Activated T-cell treated with anti-CD3 and anti-CD28 coated beads, Interleukin-2, amount 50 U/mL, for 24 hours (primary cell): ENCODE measurements around the gene SLAMF6.
"Not testable (repeated sequence)": the region's sequence is repeated elsewhere in the genome, so short reads cannot be mapped to it uniquely, and the experiment has no call there.

ENCODE experiments used
- DNase-seq: peaks from one replicate; pipeline ENCODE4 v3.0.0-alpha.2; 2020
- H3K27ac Mint-ChIP-seq: 2 replicates; pipeline ENCODE4 v1.8.0; 2020; ENCODE audit warnings: mild to moderate bottlenecking, mixed read lengths
- H3K27me3 Mint-ChIP-seq: 2 replicates; pipeline ENCODE4 v1.8.0; 2020; ENCODE audit warnings: mixed read lengths
- H3K36me3 Mint-ChIP-seq: 2 replicates; pipeline ENCODE4 v1.8.0; 2020; ENCODE audit warnings: low read depth, mixed read lengths
- H3K4me1 Mint-ChIP-seq: 2 replicates; pipeline ENCODE4 v1.8.0; 2020; ENCODE audit warnings: low read depth, mixed read lengths
- H3K4me3 Mint-ChIP-seq: 2 replicates; pipeline ENCODE4 v1.8.0; 2020; ENCODE audit warnings: mild to moderate bottlenecking, moderate library complexity, mixed read lengths
- H3K9me3 Mint-ChIP-seq: 2 replicates; pipeline ENCODE4 v1.8.0; 2020; ENCODE audit warnings: mixed read lengths

SLAMF6 gene

GRCh38 chr1:160522622-160523345 is at the start of gene SLAMF6:
TSS of gene SLAMF6 (minus strand) at chr1:160523255. CDS start at chr1:160523192, 63 bp downstream.
- peaks cover 29% of the 10 kb centered on the region for H3K9me3 Mint-ChIP-seq
- H3K4me1 Mint-ChIP-seq: peaks cover 72% of the 10 kb centered on the region
- peak; percentile 72 for DNase-seq
- H3K4me3 Mint-ChIP-seq: peak within 1 kb of the TSS; percentile 91
- peak within 1 kb of the TSS; percentile 97 for H3K27ac Mint-ChIP-seq
- H3K36me3 Mint-ChIP-seq: peaks cover 57% of the 10 kb centered on the region
- H3K27me3 Mint-ChIP-seq: no peaks in the 10 kb centered on the region

GRCh38 chr1:160570840-160571239 is 47.8 kb upstream of the SLAMF6 start:
- Mint-ChIP-seq H3K27ac (peak overlapping the region; percentile 84), H3K27me3 (no peaks in the 10 kb centered on the region), H3K4me3 (no peak overlapping the region), H3K4me1 (peaks cover 99% of the 10 kb centered on the region), H3K9me3 (no peaks in the 10 kb centered on the region), H3K36me3 (peaks cover 18% of the 10 kb centered on the region)
- DNase-seq: no peak

- no peaks in the 10 kb centered on the region for H3K9me3 Mint-ChIP-seq
- H3K36me3 Mint-ChIP-seq: peaks cover 25% of the 10 kb centered on the region
- peak overlapping the region; percentile 84 for H3K27ac Mint-ChIP-seq
- no peak for DNase-seq
- peak overlapping the region; percentile 7 for H3K4me3 Mint-ChIP-seq
- H3K4me1 Mint-ChIP-seq: peaks cover 98% of the 10 kb centered on the region
- no peaks in the 10 kb centered on the region for H3K27me3 Mint-ChIP-seq
Measured at GRCh38 chr1:160569806-160570205, 46.8 kb upstream of the SLAMF6 start.

- H3K4me3 Mint-ChIP-seq: peak overlapping the region; percentile 60
- peak; percentile 72 for DNase-seq
- H3K9me3 Mint-ChIP-seq: peaks cover 4% of the 10 kb centered on the region
- H3K36me3 Mint-ChIP-seq: peaks cover 40% of the 10 kb centered on the region
- H3K27me3 Mint-ChIP-seq: no peaks in the 10 kb centered on the region
- H3K4me1 Mint-ChIP-seq: peaks cover 97% of the 10 kb centered on the region
- peak overlapping the region; percentile 96 for H3K27ac Mint-ChIP-seq
Measured at GRCh38 chr1:160567858-160568682, 45.0 kb upstream of the SLAMF6 start.

DNA sequence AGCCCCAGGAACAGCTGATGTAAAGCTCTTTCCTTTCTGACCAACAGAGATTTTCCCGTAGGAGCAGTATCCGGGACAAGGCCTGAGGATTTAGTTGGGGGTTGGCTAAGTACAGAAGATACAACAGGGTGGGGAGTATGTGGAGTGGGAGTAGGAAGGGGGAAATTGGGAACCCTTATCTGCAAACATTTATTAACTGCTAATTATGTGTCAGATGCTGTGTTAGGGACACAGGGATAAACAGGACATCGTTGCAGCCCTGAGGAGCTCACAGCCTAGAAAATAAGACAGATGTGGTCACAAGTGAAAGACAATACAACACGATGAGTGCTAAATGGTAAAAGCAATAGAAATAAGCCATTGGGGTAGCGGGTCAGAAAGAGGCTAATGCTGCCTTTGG is 44.3 kb upstream of the SLAMF6 start:
- no peaks in the 10 kb centered on the region for H3K27me3 Mint-ChIP-seq
- H3K27ac Mint-ChIP-seq: peak overlapping the region; percentile 96
- peaks cover 96% of the 10 kb centered on the region for H3K4me1 Mint-ChIP-seq
- peaks cover 11% of the 10 kb centered on the region for H3K9me3 Mint-ChIP-seq
- peaks cover 47% of the 10 kb centered on the region for H3K36me3 Mint-ChIP-seq
- no peak for DNase-seq
- peak overlapping the region; percentile 60 for H3K4me3 Mint-ChIP-seq

DNA sequence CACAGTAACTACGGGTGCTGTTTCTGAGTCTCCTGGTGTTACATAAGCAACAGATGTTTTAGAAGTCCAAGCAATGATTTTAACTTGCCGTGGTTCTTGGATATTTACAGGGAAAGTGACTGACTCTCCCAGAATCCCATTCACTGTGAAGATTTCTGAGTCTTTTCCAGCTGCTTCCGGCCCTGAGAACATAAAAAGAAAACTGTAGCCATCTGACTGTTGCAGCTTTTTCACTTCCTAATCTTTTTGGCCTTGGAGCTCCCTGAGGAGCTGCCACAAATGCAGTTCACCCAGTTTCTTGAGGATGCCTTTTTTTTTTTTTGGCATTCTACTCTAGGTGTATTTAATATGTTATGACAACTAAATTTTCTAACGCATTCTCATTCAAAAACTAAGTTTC is 42.5 kb upstream of the SLAMF6 start:
- no peak for DNase-seq
- peak overlapping the region; percentile 96 for H3K27ac Mint-ChIP-seq
- no peak overlapping the region for H3K4me3 Mint-ChIP-seq
- H3K9me3 Mint-ChIP-seq: peaks cover 13% of the 10 kb centered on the region
- no peaks in the 10 kb centered on the region for H3K27me3 Mint-ChIP-seq
- peaks cover 96% of the 10 kb centered on the region for H3K4me1 Mint-ChIP-seq
- H3K36me3 Mint-ChIP-seq: peaks cover 39% of the 10 kb centered on the region

DNA sequence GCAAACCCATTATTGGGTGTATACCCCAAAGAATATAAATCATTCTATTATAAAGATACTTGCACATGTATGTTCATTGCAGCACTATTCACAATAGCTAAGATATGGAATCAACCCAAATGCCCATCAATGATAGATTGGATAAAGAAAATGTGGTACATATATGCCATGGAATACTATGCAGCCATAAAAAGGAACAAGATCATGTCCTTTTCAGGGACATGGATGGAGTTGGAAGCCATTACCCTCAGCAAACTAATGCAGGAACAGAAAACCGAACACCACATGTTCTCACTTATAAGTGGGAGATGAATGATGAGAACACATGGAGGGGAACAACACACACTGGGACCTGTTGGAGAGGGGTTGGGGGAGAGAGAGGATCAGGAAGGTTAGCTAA is 40.2 kb upstream of the SLAMF6 start:
- Mint-ChIP-seq H3K36me3 (peaks cover 39% of the 10 kb centered on the region), H3K4me1 (peaks cover 97% of the 10 kb centered on the region), H3K9me3 (peaks cover 15% of the 10 kb centered on the region), H3K27ac (peak overlapping the region; percentile 63)
- not testable (repeated sequence) for H3K27me3 Mint-ChIP-seq, DNase-seq, H3K4me3 Mint-ChIP-seq

GRCh38 chr1:160562745-160563144 is 39.7 kb upstream of the SLAMF6 start:
- DNase-seq, H3K27me3 Mint-ChIP-seq, H3K4me3 Mint-ChIP-seq: not testable (repeated sequence)
- peak overlapping the region; percentile 39 for H3K27ac Mint-ChIP-seq
- H3K4me1 Mint-ChIP-seq: peaks cover 94% of the 10 kb centered on the region
- H3K9me3 Mint-ChIP-seq: peaks cover 15% of the 10 kb centered on the region
- peaks cover 39% of the 10 kb centered on the region for H3K36me3 Mint-ChIP-seq

DNA sequence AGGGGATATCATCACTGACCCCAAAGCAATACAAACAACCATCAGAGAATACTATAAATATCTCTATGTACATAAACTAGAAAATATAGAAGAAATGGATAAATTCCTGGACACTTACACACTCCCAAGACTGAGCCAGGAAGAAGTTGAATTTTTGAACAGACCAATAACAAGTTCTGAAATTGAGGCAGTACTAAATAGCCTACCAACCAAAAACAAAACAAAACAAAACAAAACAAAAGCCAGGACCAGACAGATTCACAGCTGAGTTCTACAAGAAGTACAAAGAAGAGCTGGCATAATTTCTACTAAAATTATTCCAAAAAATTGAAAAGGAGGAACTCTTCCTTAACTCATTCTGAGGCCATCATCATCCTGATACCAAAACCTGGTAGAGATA is 37.8 kb upstream of the SLAMF6 start:
- H3K27ac Mint-ChIP-seq: peak overlapping the region; percentile 93
- H3K4me3 Mint-ChIP-seq: peak overlapping the region; percentile 72
- peaks cover 15% of the 10 kb centered on the region for H3K9me3 Mint-ChIP-seq
- H3K4me1 Mint-ChIP-seq: peaks cover 84% of the 10 kb centered on the region
- H3K36me3 Mint-ChIP-seq: peaks cover 38% of the 10 kb centered on the region
- no peaks in the 10 kb centered on the region for H3K27me3 Mint-ChIP-seq
- no peak for DNase-seq

- peaks cover 80% of the 10 kb centered on the region for H3K4me1 Mint-ChIP-seq
- DNase-seq: no peak
- peaks cover 15% of the 10 kb centered on the region for H3K9me3 Mint-ChIP-seq
- H3K27me3 Mint-ChIP-seq: no peaks in the 10 kb centered on the region
- H3K4me3 Mint-ChIP-seq: peak overlapping the region; percentile 72
- peaks cover 35% of the 10 kb centered on the region for H3K36me3 Mint-ChIP-seq
- H3K27ac Mint-ChIP-seq: peak overlapping the region; percentile 93
Measured at GRCh38 chr1:160560045-160560705, 37.1 kb upstream of the SLAMF6 start.

DNA sequence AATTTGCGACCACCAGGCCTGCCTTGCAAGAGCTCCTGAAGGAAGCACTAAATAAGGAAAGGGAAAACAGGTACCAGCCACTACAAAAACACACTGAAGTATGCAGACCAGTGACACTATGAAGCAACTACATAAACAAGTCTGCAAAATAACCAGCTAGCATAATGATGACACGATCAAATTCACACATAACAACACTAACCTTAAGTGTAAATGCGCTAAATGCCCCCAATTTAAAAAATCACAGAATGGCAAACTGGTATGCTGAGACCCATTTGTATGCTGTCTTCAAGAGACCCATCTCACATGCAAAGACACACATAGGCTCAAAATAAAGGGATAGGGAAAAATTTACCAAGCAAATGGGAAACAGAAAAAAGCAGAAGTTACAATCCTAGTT is 36.4 kb upstream of the SLAMF6 start:
- H3K4me3 Mint-ChIP-seq: peak overlapping the region; percentile 72
- H3K36me3 Mint-ChIP-seq: peaks cover 32% of the 10 kb centered on the region
- H3K27ac Mint-ChIP-seq: peak overlapping the region; percentile 93
- H3K9me3 Mint-ChIP-seq: peaks cover 15% of the 10 kb centered on the region
- DNase-seq, H3K27me3 Mint-ChIP-seq: not testable (repeated sequence)
- H3K4me1 Mint-ChIP-seq: peaks cover 73% of the 10 kb centered on the region

DNA sequence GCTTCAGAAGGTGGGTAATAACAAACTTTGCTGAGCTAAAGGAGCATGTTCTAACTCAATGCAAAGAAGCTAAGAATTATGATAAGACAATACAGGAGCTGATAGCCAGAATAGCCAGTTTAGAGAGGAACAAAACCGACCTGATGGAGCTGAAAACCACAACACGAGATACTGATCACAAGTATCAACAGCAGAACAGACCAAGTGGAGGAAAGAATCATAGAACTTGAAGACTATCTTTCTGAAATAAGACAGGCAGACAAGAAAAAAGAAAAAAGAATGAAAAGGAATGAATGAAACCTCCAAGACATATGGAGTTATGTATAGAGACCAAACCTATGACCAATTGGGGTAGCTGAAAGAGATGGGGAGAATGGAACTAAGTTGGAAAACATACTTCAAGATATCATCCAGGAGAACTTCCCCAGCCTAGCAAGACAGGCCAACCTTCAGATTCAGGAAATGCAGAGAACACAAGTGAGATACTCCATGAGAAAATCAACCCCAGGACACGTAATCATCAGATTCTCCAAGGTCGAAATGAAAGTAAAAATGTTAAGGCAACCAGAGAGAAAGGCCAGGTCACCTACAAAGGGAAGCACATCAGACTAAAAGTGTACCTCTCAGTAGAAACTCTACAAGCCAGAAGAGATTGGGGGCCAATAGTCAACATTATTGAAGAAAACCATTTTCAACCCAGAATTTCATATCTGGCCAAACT is 35.8 kb upstream of the SLAMF6 start:
- Mint-ChIP-seq H3K27ac (peak overlapping the region; percentile 93), H3K4me3 (peak overlapping the region; percentile 72), H3K36me3 (peaks cover 28% of the 10 kb centered on the region), H3K9me3 (peaks cover 15% of the 10 kb centered on the region), H3K27me3 (no peaks in the 10 kb centered on the region), H3K4me1 (peaks cover 67% of the 10 kb centered on the region)
- no peak for DNase-seq

DNA sequence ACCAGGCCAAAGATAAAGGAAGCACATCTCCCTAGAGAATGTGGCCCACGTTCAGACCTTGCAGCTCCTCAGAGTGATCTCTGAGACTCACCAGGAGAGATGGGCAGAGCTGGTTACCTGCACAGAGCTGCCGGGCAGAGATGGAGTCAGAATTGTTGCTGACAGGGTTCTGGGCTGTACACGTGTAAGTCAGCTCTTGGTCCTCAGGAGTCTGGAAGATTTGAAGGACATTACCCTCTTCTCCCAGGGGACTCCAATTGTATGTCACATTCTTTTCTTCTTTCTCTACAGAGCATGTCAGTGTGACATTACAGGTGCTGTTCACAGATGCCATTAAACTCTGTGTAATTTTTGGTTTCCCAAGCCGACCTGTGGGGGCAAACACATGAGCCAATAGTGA is 30.7 kb upstream of the SLAMF6 start:
- Mint-ChIP-seq H3K36me3 (peaks cover 42% of the 10 kb centered on the region), H3K27me3 (no peaks in the 10 kb centered on the region), H3K9me3 (no peaks in the 10 kb centered on the region), H3K4me1 (peaks cover 28% of the 10 kb centered on the region), H3K4me3 (no peak overlapping the region), H3K27ac (peak overlapping the region; percentile 2)
- DNase-seq: no peak

DNA sequence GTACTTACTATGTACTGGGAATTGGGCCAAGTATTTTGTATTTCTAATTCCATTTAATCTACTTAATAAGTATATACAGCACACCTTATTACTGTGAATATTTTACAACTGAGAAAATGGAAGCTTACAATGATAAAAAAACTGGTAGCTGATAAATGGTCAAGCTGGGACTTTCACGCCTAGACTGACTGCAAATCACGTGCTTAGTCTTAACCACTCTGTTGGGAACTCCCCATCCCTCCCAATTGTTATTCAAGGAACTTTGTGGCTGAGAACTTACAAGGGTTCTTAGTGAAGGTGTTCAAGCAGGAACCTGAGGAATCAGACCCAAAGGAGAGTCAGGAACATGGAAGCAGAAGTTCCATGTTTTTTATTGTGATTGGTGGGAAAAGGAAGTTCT is 29.4 kb upstream of the SLAMF6 start:
- H3K4me3 Mint-ChIP-seq: no peak overlapping the region

More for the DNA sequence above, 29.4 kb upstream of the SLAMF6 start:
- peak overlapping the region; percentile 24 for H3K27ac Mint-ChIP-seq
- no peaks in the 10 kb centered on the region for H3K27me3 Mint-ChIP-seq
- DNase-seq: no peak
- no peaks in the 10 kb centered on the region for H3K9me3 Mint-ChIP-seq
- peaks cover 20% of the 10 kb centered on the region for H3K4me1 Mint-ChIP-seq
- H3K36me3 Mint-ChIP-seq: peaks cover 49% of the 10 kb centered on the region
